Fibroblast of peridontal ligament (primary cell): ENCODE results near the gene RDH16.
"Not testable (repeated sequence)": the region's sequence is repeated elsewhere in the genome, so short reads cannot be mapped to it uniquely, and the experiment has no call there.

Source experiments
- DNase-seq: peaks from one replicate; pipeline ENCODE4 v3.0.0-alpha.2; 2010; ENCODE audit errors: extremely low read depth

Gene RDH16

GRCh38 chr12:56916996-56917333 lies 40.4 kb downstream of the RDH16 start:
- DNase-seq = no peak

GRCh38 chr12:56916296-56916995 lies 41.0 kb downstream of the RDH16 start:
- DNase-seq = no peak

GRCh38 chr12:56914724-56915123 lies 42.7 kb downstream of the RDH16 start:
- DNase-seq = no peak

GRCh38 chr12:56914256-56914655 lies 43.2 kb downstream of the RDH16 start:
- DNase-seq = no peak

GRCh38 chr12:56909403-56909802 lies 48.0 kb downstream of the RDH16 start:
- DNase-seq = not testable (repeated sequence)

GRCh38 chr12:56908136-56908535 lies 49.3 kb downstream of the RDH16 start:
- no peak for DNase-seq

GRCh38 chr12:56905852-56906251 lies 51.6 kb downstream of the RDH16 start:
- no peak for DNase-seq

GRCh38 chr12:56903374-56903773 lies 54.0 kb downstream of the RDH16 start:
- no peak for DNase-seq
